ENCODE data around the gene UNC5C. TPM values are rescaled to one million over a fixed set of nuclear protein-coding genes. Genes with fewer than 3 reads are reported as not detected.

The UNC5C gene
- total and polyA plus RNA-seq, 2 of the 8 experiments (the other 6 are each of a cell fraction or from before 2014, with no cell fraction given), result 0.30 to 1.3 TPM

DNA sequence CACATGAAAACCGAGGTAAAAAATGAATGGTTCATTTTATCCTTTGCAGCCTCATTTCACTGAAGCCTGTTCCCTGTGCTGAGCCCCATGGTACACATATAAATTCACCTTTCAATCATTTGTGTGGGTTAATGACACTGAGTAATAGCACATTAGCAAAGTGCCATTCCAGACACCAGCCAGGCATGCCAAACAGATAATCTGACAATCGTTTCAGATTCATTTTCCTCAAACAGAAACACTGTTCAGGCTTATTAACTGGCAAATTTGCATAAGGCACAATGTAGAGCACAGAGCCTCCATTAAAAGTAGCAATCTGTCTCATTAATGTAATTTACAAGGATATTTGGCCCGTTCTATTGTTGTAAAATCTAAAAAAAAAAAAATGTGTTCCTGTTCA, 76.2 kb downstream of the UNC5C start:
- H4K91ac ChIP-seq (replicated peaks; ENCODE audit: insufficient read length, low read length), result no peak overlapping the region
- DNase-seq (ENCODE audit: low read depth in 1 of 2, low spot score in 2 of 2) (no peak), FAIRE-seq (no peak)
- H3K23ac ChIP-seq (ENCODE audit: insufficient read length), result no peak overlapping the region
- no peak overlapping the region for H3K18ac ChIP-seq (ENCODE audit: extremely low read depth, low read length)
- H2BK120ac ChIP-seq (replicated peaks; ENCODE audit: low read depth, low read length), result no peak overlapping the region
- H2BK15ac ChIP-seq (ENCODE audit: low read length), result no peak overlapping the region
- H3K27ac ChIP-seq (ENCODE audit: low read depth, low read length), result no peak overlapping the region
- no peak overlapping the region for H2BK12ac ChIP-seq (ENCODE audit: low read depth, low read length)
- H3K36me3 ChIP-seq (ENCODE audit: control insufficient read depth in 2 of 4, insufficient read depth in 4 of 4, low read length in 3 of 4), result no peaks in the 10 kb centered on the region
- no peak overlapping the region for H3K4me3 ChIP-seq (ENCODE audit: extremely low read depth in 1 of 4, insufficient read depth in 2 of 4, low read depth in 3 of 4, low read length in 4 of 4)
- no peaks in the 10 kb centered on the region for H3K79me1 ChIP-seq (ENCODE audit: low read depth, low read length)
- 94% methylated on average over 3 of the region's 3 CpGs; no CpG with 5 or more reads in 1 of the 2 experiments for WGBS, 2 experiments (ENCODE audit: extremely low coverage in 1 of 2, insufficient coverage in 1 of 2, insufficient read length in 1 of 2, insufficient replicate concordance in 2 of 2, low coverage in 1 of 2, low lambda C conversion rate in 2 of 2, missing lambda C conversion rate in 1 of 2)
- peaks cover 0 to 1% (median 0%) of the 10 kb centered on the region in 4 experiments; a peak in 1 of 7 replicates for H3K27me3 ChIP-seq (replicated peaks in 1 of 4; ENCODE audit: control insufficient read depth in 3 of 4, extremely low read depth in 1 of 4, insufficient read depth in 3 of 4, low read length in 3 of 4)
- H3K4ac ChIP-seq (replicated peaks; ENCODE audit: insufficient read length, low read depth, low read length), result no peak overlapping the region
- no peaks in the 10 kb centered on the region for H3K9me3 ChIP-seq (ENCODE audit: insufficient read depth in 2 of 2, low read depth in 1 of 2, low read length in 1 of 2)
- H4K20me1 ChIP-seq (replicated peaks in 1 of 2; ENCODE audit: control insufficient read depth in 1 of 2, insufficient read depth in 2 of 2, low read length in 2 of 2), result no peaks in the 10 kb centered on the region
- no peak overlapping the region for H3K14ac ChIP-seq (ENCODE audit: insufficient read length)
- H3K9ac ChIP-seq (replicated peaks in 1 of 4; ENCODE audit: extremely low read depth in 1 of 4, low read depth in 3 of 4, low read length in 3 of 4), result no peak overlapping the region
- no peak overlapping the region for H2AK5ac ChIP-seq (ENCODE audit: low read depth, low read length)
- ChIA-PET POLR2A (ENCODE audit: partially characterized antibody) (no interaction called here), CTCF (ENCODE audit: partially characterized antibody) (no interaction called here)
- no peak overlapping the region for H2BK20ac ChIP-seq (ENCODE audit: low read length)
- no peaks in the 10 kb centered on the region for H3K4me1 ChIP-seq (replicated peaks in 1 of 4; ENCODE audit: control insufficient read depth in 3 of 4, insufficient read depth in 4 of 4, low read length in 3 of 4)
- H3K56ac ChIP-seq (replicated peaks; ENCODE audit: insufficient read length, low read depth, low read length), result no peak overlapping the region
- no peaks in the 10 kb centered on the region for H3K23me2 ChIP-seq (ENCODE audit: low read depth, low read length)
- H4K8ac ChIP-seq (ENCODE audit: extremely low read depth, insufficient read depth, low read length), result no peak overlapping the region
- H2AFZ ChIP-seq (ENCODE audit: low read length), result no peak overlapping the region
- H3K4me2 ChIP-seq (ENCODE audit: insufficient read depth in 1 of 2, low read depth in 2 of 2, low read length in 2 of 2), result no peak overlapping the region
- no peaks in the 10 kb centered on the region for H3K79me2 ChIP-seq (ENCODE audit: control insufficient read depth in 1 of 2, insufficient read depth in 2 of 2, low read length in 2 of 2)
- no peak overlapping the region for H4K5ac ChIP-seq (ENCODE audit: insufficient read length, low read depth, low read length)
- H2BK5ac ChIP-seq (ENCODE audit: low read depth, low read length), result no peak overlapping the region
- TF ChIP-seq POU5F1 (IDR thresholded peaks at IDR 0.05; ENCODE audit: low read depth, low read length), result no peak
- no peak for TF ChIP-seq POLR2AphosphoS5 (IDR thresholded peaks at IDR 0.05; ENCODE audit: low read depth, low read length)
- no peak for TF ChIP-seq CBX8 (IDR thresholded peaks at IDR 0.05; ENCODE audit: borderline replicate concordance, low read depth, low read length)
- TF ChIP-seq RBBP5 (IDR thresholded peaks at IDR 0.05; ENCODE audit: borderline replicate concordance, low read depth, low read length), result no peak
- no peak for TF ChIP-seq CBX5 (IDR thresholded peaks at IDR 0.05; ENCODE audit: low read depth, low read length)
- no peak for TF ChIP-seq POLR2A (IDR thresholded peaks at IDR 0.05; ENCODE audit: control extremely low read depth in 1 of 2, low read depth in 2 of 2, low read length in 2 of 2)
- no peak for TF ChIP-seq TBP (IDR thresholded peaks at IDR 0.05; ENCODE audit: low read depth, low read length)
- TF ChIP-seq SIRT6 (IDR thresholded peaks at IDR 0.05; ENCODE audit: low read length), result no peak
- TF ChIP-seq, protein P1, sequence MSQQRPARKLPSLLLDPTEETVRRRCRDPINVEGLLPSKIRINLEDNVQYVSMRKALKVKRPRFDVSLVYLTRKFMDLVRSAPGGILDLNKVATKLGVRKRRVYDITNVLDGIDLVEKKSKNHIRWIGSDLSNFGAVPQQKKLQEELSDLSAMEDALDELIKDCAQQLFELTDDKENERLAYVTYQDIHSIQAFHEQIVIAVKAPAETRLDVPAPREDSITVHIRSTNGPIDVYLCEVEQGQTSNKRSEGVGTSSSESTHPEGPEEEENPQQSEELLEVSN (IDR thresholded peaks at IDR 0.05), result no peak
- TF ChIP-seq ZNF274 (IDR thresholded peaks at IDR 0.05; ENCODE audit: borderline replicate concordance, extremely low read depth, low read length), result no peak
- TF ChIP-seq KDM1A (IDR thresholded peaks at IDR 0.05; ENCODE audit: borderline replicate concordance, low read length), result no peak
- TF ChIP-seq PHF8 (conservative IDR thresholded peaks at IDR 0.05; ENCODE audit: low read depth, low read length), result no peak
- TF ChIP-seq CREB1 (IDR thresholded peaks at IDR 0.05), result no peak
- TF ChIP-seq NANOG (IDR thresholded peaks at IDR 0.05; ENCODE audit: insufficient read depth, low read depth, low read length, poor library complexity, severe bottlenecking), result no peak
- TF ChIP-seq HDAC2 (IDR thresholded peaks at IDR 0.05; ENCODE audit: borderline replicate concordance in 1 of 2, low read depth in 2 of 2, low read length in 2 of 2), result no peak
